Ishikawa (cell line): ENCODE measurements around the gene DGKA.

Source experiments
- CEBPB ChIP-seq: IDR thresholded peaks from 2 replicates; pipeline ENCODE4 v1.6.1; 2012
- CREB1 ChIP-seq: IDR thresholded peaks from 2 replicates; pipeline ENCODE4 v1.6.1; 2012; ENCODE audit warnings: low read depth
- EGR1 ChIP-seq: IDR thresholded peaks from 2 replicates; pipeline ENCODE4 v1.6.1; 2012
- EP300 ChIP-seq: IDR thresholded peaks from 2 replicates; pipeline ENCODE4 v1.6.1; 2012; ENCODE audit warnings: borderline replicate concordance
- FOXM1 ChIP-seq: IDR thresholded peaks from 2 replicates; pipeline ENCODE4 v1.6.1; 2012; ENCODE audit warnings: low read depth, borderline replicate concordance
- NFIC ChIP-seq: IDR thresholded peaks from 2 replicates; pipeline ENCODE4 v1.6.1; 2012
- RAD21 ChIP-seq: IDR thresholded peaks from 2 replicates; pipeline ENCODE4 v1.6.1; 2012; ENCODE audit warnings: low read depth
- TAF1 ChIP-seq: IDR thresholded peaks from 2 replicates; pipeline ENCODE4 v1.6.1; 2012; ENCODE audit warnings: low read depth, mild to moderate bottlenecking
- TCF12 ChIP-seq: IDR thresholded peaks from 2 replicates; pipeline ENCODE4 v1.6.1; 2012; ENCODE audit warnings: low read depth
- TEAD4 ChIP-seq: IDR thresholded peaks from 2 replicates; pipeline ENCODE4 v1.6.1; 2012
- YY1 ChIP-seq: IDR thresholded peaks from 2 replicates; pipeline ENCODE4 v1.6.1; 2012; ENCODE audit warnings: low read depth
- ZBTB7A ChIP-seq: IDR thresholded peaks from 2 replicates; pipeline ENCODE4 v1.6.1; 2012; ENCODE audit warnings: low read depth
- TF ChIP-seq, protein P1 (sequence below): IDR thresholded peaks from 2 replicates; pipeline ENCODE4 v1.6.1; 2012; ENCODE audit warnings: low read depth, mild to moderate bottlenecking
- TF ChIP-seq, protein P2 (sequence below): IDR thresholded peaks from 2 replicates; pipeline ENCODE4 v1.6.1; 2012

DNA sequence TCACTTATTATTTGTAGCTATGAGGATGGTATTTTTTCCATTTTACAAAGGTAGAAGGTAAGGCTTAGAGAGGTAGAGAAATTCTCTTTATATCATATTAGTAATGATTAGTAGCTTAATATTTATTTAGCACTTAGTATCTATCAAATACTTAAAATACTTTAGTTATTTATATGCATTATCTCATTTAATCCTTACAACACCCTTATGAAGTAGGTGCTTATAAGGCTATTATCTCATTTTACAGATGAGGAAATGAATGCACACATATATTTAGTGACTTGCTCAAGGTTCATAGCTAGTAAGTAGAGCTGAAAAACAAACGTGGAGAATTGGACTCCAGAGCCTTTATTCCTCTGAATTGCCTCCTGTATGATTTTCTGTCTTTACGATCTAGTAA lies 53.9 kb downstream of the DGKA start:
- TF ChIP-seq, protein P1, sequence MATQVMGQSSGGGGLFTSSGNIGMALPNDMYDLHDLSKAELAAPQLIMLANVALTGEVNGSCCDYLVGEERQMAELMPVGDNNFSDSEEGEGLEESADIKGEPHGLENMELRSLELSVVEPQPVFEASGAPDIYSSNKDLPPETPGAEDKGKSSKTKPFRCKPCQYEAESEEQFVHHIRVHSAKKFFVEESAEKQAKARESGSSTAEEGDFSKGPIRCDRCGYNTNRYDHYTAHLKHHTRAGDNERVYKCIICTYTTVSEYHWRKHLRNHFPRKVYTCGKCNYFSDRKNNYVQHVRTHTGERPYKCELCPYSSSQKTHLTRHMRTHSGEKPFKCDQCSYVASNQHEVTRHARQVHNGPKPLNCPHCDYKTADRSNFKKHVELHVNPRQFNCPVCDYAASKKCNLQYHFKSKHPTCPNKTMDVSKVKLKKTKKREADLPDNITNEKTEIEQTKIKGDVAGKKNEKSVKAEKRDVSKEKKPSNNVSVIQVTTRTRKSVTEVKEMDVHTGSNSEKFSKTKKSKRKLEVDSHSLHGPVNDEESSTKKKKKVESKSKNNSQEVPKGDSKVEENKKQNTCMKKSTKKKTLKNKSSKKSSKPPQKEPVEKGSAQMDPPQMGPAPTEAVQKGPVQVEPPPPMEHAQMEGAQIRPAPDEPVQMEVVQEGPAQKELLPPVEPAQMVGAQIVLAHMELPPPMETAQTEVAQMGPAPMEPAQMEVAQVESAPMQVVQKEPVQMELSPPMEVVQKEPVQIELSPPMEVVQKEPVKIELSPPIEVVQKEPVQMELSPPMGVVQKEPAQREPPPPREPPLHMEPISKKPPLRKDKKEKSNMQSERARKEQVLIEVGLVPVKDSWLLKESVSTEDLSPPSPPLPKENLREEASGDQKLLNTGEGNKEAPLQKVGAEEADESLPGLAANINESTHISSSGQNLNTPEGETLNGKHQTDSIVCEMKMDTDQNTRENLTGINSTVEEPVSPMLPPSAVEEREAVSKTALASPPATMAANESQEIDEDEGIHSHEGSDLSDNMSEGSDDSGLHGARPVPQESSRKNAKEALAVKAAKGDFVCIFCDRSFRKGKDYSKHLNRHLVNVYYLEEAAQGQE: no peak
- no peak for TF ChIP-seq CEBPB
- no peak for TF ChIP-seq ZBTB7A
- no peak for TF ChIP-seq RAD21
- TF ChIP-seq TCF12: no peak
- TF ChIP-seq EP300: no peak
- TF ChIP-seq, protein P2, sequence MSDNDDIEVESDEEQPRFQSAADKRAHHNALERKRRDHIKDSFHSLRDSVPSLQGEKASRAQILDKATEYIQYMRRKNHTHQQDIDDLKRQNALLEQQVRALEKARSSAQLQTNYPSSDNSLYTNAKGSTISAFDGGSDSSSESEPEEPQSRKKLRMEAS: no peak
- no peak for TF ChIP-seq EGR1
- no peak for TF ChIP-seq YY1
- TF ChIP-seq TEAD4: no peak
- TF ChIP-seq NFIC: no peak
- no peak for TF ChIP-seq TAF1
- no peak for TF ChIP-seq CREB1
- no peak for TF ChIP-seq FOXM1
